HG03097 (cell line): ENCODE data around the gene GABRG3.

Experiments
- ATAC-seq: cut with Tn5 transposase; IDR thresholded peaks from one replicate; pipeline ENCODE4 v1.9.1; 2021; ENCODE audit not compliant: unreplicated experiment, low FRiP score

GABRG3 gene

DNA sequence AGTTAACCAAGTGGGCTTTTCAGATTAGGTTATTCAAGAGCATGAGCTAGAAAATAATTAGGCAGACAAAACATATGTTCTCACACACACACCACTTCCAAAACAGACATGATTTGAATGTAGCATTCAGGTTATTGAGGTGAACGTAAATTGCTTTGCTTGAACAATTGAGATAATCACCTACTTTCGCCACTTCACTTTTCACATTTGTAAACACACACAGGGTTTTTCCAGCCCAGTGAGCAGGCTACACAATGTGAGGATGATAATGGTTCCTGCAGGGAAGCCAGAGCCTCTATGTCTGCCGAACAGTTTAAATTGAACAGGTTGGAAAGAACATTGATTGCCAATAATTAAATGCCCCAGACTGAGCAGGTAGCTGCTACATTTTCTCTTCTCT, 567.3 kb downstream of the GABRG3 start:
- no peak for ATAC-seq

DNA sequence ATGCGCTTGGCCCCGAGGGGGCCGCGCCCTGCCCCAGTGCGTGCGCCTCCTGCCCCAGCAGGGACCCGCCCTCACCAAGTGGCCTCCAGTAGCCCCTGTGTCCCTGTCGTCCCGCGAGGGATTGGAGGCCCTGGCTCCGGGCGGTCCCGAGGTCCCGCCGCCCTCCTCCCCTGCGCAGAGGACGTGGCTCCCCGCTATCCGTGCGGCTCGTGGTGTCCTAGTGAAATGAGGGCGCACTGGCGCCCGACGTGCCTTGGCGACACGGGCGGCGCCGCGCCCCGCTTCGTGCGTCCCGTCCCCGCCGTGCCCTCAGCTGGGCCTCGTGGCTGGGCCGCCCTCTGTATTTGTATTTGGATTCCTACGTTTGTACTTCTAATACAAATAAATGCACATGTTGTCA, 570.6 kb downstream of the GABRG3 start:
- ATAC-seq, result no peak

DNA sequence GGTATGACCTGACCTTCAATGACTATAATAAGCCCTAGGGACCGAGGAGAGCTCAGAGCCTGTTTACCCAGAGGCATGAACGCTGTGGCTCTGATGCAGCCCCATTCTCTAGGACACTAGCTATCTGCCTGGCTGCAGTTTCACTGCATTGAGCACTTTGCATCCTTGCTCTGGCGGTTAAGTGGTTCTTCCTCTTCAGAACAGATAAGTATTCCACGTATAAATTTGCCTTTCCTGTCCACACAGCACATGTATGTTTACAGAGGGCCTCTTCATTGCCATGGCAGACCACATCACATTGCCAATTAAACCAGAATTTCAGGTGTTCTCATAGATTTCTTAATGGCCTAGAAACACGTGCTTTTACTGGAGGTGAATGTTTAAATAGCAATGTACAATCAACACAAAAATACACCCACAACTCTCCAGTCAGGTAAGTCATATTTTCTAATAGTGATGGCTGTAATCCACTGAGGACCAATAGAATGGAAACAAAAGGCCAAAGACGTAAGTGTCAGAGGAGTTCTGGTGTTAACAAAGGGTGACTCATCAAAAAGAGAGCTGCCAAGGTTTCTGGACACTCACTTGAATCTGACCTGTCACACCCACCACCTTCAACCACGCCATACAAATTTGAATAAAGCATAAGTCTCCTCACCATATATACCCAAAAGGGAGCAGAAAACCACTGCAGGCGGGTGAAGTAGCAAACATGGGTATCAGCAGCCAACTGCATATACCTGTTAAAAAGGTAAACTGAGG, 574.7 kb downstream of the GABRG3 start:
- no peak for ATAC-seq

DNA sequence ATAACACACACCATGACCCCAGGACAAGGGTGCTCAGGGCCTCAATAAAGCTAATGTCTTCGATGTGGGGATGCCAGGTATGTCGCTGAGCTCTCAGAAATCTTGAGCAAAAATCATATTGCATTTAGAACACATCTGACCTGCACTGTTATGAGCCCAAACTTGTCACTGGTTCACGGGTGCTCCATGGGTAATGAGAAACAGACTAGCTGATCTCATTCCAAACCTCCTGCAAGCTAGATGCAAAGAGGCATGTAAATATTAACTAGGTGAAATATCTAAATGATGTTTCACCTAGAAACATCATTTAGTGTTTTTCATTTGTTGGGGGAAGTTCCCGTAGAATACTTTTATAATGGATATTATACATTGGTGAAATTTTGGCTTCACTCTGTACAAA, 578.8 kb downstream of the GABRG3 start:
- no peak for ATAC-seq

DNA sequence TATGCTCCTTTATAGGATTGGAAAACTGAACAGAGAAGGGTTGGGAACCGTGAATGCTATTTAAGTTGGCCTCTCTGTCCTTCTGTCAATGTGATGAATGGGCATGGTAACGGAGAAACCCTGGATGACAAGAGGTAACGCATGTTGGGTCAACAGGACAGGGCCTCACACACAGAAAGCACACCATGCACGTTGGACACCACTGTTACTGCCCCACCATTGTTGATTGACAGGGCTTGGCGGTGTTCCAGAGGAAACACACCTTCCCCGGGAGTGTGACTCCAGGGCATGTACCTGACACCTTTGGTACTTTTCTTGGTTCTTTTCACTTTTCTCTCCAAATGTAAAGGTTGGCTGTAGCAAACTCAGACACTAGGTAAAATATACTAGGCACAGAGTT, 579.7 kb downstream of the GABRG3 start:
- ATAC-seq, result no peak

DNA sequence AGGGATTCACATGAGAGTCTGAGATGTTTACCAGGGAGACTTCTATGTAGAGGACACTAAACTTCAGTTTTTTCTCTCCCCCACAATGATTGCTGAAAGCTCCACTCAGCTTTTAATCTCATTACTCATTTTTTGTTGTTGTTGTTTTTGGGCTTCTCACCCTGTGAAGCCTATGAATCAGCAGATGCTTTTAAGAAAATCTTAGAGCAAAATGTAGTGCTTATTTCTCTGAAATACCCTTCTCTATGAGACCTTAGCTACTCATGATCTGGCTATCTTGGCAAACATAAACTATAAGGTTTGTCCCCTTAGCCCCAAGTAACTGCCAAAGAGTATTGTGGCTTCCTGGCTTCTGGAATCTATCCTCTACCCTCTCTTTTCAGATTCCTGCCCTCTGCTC, 590.8 kb downstream of the GABRG3 start:
- no peak for ATAC-seq

DNA sequence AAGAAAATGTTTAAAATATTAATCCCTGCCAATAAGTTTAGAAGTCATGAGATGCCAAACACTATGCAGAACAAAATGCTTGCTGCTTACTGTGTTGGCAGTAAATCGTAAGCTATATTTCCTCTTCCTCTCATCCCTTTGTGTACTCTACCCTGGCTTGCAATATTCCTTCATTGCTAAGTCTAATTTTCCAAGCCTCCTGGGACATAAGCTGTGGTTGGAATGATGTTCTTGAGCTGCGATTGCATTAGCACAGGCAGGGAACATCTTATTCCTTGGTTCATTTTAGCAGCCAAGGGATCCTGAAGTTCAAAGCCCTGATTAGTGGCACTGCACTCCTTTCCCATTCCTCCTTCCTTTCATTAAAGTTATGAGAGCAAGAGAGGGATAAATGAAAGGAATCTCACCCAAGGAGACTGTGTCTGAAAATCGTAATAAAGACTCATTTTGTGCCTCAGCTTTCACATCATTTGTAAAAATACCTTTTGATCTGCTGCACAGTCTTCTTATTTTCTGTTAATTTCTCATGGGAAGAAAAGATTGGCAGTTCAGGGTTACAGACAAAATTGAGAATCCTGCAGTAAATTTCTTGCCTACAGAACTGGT, 592.9 kb downstream of the GABRG3 start:
- ATAC-seq, result no peak

DNA sequence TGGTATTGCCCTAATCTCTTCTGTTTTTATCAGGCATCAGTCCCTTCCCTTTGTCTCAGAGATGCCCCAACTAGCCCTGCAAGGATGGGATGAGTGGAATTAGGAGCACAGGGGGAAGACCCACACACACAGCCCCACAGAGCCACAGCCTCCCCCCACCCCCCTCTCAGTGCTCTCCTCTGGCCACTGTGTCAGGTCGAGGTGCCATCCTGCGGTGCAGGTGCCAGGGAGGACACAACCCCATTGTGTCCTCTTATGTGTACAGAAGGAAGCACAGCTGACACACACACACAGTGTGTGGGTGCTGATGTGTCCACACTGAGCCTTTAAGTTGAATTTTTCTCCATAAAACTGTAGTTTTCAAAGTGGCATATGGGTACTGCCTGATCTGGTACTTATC, 593.7 kb downstream of the GABRG3 start:
- ATAC-seq, result no peak

DNA sequence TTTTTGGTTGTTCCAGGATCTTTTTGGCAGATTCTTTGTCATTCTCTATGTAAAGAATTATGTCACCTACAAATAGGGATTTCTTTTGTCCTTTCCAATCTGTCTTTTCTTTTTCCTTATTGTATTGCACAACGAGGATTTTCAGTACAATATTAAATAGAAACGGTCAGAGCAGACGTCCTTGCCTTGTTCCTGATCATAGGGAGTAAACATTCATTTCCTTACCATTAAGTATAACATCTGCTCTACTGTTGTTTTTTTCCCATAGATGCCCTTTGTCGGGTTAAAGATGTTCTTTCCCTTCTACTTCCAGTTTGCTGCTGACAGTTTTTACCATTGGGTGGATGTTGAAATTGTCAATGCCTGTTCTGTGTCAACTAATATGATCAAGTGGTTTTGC, 599.8 kb downstream of the GABRG3 start:
- no peak for ATAC-seq

DNA sequence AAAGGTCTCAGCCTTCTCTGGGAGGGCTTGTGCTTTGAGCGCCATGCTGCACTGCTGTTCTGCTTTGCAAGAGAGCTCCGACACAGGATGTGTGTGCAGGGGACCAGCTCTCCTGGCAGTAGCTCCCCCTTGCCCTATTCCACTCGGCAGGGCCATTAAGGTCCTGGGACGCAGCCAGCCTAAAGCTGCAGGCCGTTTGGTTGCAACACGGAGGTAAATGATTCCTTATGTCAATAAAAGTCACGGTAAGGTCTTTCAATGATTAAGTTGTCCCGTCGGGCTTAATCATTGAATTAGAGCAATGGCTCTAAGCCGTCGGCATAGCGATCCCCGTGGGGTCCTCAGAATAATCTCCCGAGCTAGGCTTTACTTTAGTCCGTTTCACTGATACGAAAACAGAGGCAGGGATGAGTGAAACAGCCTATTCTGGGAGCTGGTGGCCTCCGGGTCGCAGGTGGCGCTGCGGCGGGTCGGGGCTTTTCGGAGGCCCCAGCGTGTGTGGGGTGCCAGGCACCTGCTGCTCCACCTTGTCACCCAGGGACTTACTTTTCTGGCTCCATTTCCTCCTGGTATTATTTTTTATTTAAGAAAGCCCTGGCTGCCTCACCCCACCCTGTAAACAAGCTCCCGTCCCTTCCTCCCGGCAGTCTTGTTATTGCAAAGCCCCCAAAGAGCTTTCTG, 603.0 kb downstream of the GABRG3 start:
- no peak for ATAC-seq

DNA sequence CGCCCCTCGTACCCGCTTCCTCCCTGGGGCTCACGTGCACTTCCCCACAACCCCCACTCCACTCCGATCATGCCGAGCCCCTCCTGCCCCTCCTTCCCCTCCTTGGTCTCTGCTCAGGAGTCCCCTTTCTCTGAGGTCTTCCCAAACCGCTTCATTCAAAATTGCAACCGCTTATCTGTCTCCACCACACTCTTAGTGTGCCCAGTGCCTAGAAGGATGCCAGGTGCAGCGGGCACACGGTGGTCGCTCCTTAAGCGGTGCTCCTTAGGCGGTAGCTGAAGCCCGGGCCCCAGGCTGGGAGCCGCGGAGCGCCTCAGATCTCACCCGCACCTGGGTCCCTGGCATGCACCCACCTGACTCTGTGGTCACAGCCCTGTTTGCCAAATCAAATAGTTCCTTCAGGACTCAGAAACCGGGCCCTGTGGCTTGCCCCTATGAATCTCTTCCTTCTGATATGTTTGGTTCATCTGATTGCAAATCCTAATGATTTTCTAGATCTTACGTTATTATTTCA, 603.6 kb downstream of the GABRG3 start:
- ATAC-seq, result no peak

DNA sequence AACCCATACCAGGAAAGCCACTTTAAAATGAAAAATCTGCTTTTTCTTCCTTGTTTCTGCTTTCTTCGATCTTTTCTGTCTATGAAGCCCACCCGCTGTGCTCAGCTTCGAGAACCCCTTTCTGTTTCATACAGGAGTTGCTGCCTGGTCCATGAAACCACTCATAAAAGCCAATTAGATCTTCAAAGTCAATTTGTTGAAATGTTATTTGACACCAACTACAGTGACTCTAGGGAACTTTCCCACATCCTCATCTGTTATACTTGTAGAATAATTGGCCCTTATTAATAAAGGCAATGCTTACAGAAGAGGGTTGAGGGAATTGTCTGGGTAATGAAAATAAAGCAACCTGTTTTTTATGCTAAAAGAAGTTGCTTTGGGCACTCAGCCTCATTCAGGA, 604.5 kb downstream of the GABRG3 start:
- no peak for ATAC-seq

DNA sequence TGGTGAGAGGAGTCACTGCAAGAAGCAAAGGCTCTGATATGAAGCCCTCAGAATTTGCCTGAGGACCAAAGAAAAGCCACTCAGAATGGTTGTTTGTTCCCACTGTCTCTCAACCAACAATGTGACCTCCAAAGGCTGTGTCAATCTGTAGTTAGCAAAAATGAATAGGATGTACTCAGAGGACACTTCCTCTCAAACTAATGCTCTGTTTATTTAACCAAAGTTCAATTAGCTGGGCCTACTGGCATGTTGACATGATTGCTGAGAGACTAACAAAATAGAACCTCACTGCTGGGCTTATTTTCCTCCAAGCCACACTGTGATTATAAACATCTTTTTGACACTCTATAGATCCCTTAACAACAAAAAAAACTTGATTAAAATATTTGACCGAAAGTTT, 605.6 kb downstream of the GABRG3 start:
- ATAC-seq, result no peak

DNA sequence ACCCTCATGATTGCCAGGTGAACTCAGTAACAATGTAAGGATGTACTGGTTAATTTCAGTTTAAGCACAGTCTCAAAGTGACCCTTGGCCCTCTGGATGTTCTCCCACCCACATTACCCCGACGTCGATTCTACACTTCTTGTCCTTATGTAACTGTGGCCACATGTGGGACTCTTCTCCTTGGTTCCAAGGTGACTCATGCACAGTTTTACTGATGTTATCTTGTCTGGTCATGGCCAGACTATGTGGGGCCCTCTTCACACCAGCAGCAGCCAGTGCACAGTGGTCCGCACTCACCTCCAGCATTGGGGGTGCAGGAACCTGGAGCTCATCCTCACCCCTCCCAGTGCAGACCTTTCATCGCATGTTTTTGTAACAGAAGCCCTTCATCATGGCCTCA, 608.8 kb downstream of the GABRG3 start:
- ATAC-seq, result no peak

DNA sequence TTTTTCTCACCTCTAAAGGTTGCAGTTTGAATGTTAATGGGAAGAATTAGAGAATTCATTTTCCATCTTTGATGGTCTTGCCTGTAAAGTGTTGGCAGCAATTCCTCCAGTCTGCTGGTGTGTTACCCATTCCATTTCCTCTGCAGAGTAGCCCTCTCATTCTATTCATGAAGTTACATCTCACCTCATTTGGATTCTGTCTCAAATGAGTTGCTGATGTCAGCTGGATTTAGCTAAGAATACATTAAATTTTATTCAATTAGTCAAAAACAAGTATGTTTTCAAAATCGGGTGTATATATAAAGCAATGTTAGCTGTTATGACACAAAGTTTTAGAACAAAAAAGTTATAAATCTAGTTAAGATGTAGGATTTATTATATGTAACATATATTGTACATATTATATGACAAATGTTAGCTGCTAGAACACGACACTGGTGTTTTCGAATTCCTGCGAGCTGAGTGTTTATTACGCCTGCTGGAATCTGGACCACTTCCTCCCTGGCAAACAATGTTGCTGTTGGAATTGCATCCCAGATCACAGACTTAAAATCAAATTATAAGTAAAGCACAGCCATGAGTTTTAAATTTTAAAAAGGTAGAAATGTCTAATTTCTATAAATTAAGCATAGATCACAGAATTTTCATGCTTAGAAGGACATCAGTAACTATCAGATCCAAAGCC, 611.9 kb downstream of the GABRG3 start:
- ATAC-seq, result no peak

DNA sequence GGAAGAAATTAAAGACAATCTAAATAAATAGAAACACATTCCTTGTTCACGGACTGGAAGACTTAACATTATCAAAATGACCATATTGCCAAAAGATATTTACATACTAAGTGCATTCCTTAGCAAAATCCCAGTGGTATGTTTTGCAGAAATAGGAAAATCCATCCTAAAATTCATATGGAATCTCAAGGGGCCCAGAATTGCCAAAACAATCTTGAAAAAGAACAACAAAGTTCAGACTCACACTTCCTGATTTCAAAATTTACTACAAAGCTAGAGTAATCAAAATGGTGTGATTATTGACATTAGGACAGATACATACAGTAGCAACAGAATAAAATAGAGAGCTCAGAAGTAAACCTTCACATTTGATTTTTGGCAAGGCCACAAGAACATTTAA, 612.7 kb downstream of the GABRG3 start:
- ATAC-seq, result no peak

DNA sequence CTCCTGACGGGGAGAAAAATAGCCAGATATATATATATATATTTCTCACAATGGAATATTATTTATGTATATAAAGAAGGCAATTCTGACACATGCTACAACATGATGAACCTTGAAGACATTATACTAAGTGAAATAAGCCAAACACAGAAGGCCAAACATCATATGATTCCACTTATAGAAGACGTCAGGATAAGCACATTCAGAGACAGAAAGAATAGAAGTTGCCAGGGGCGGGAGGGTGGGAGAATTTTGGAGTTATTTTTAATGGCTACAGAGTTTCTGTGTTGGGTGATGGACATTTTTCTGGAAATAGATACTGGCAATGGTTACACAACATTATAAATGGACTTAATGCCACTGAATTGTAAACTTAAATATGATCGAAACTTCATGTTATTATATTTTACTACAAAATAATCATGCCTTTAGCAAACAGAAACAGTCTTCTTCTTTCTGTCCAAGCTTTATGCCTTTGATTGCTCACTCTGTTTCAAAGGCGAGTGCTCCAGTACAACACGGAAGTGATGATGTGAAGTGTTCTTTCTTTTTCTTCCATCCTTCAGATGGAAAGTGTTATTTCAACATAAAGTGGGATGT, 614.2 kb downstream of the GABRG3 start:
- no peak for ATAC-seq

DNA sequence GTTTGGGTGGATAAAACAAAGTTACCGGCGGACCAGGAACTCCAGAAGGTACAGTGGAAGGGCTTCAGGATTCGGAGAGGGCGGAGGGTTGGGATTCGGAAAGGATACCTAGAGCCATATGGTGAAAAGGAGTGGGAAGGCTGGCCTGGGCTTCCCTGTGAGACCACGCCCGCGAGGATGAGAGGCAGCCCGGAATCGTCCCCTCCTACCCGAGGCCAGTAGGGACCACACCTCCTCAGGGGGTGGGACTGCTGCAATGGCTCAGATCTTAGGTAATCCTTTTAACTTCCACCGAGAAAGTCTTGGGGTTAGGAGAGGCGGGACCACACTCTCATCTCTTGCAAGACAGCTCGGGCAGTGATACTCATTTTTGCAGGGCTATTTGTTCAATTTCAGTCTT, 616.8 kb downstream of the GABRG3 start:
- no peak for ATAC-seq

DNA sequence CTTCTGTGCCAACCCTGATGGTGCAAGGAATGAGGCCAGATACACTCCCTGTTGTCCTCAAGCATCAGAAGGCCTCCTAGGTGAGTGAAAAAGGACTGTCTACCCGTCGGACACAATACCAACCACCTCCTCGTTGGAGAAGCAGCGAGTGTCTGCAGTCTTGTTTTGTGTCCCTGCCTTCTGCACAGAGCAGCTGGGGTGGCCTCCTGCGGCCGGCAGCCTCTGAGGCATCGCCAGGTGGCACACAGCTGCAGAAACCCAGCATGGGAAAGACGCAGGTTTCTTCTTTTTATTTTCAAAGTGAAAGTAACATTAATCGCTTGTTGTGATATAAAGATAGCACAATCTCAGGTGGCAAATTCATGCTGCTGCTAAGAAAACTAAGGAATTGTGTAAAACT, 618.3 kb downstream of the GABRG3 start:
- no peak for ATAC-seq

DNA sequence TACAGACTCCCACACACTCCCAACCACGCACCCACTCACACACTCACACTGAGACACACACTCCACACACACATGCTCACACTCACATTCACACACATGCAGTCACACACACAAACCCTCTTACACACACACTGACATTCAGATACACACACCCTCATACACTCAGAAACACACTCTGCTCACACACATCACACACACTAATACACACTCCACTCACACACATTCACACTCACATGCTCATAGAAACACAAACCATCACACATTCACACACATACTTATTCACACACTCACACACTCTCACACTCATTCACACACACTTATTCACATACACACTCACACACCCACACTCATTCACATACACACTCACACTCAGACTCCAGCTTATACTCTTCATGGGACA, 618.8 kb downstream of the GABRG3 start:
- no peak for ATAC-seq
